ENCODE measurements around the gene GPR148. TPM values are rescaled to one million over a fixed set of nuclear protein-coding genes. Genes with fewer than 3 reads are reported as not detected.

Gene GPR148
- polyA plus RNA-seq, 1 donor from 2014 or later, result not detected

DNA sequence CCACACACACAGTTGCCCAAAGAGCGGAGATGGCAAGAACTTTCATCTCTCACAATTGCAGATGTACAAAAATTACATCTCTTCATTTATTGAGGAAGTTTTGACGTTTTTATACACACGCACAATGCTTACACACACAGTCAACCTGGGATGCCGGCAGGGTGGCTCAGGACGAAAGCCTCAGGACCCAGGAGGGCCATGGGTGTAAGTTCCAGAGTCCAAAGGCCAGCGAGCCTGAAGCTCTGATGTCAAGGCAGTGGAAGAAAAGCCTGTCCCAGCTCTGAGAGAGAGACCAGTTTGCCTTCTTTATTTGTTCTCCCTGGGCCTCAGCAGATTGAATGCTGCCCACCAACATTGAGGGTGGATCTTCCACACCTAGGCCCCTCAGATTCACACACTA is 36.6 kb downstream of the GPR148 start:
- H3K36me3 ChIP-seq (ENCODE audit: insufficient read depth, low read length), result no peaks in the 10 kb centered on the region
- H3K27me3 ChIP-seq (ENCODE audit: insufficient read depth, low read depth, low read length), result no peaks in the 10 kb centered on the region
- no peak overlapping the region for H3K4me3 ChIP-seq (ENCODE audit: low read length)
- no peaks in the 10 kb centered on the region for H3K9me3 ChIP-seq (ENCODE audit: low read length)
- no peaks in the 10 kb centered on the region for H3F3A ChIP-seq (ENCODE audit: insufficient read depth, low read length, poor library complexity, severe bottlenecking)
- no peaks in the 10 kb centered on the region for H3K79me2 ChIP-seq (replicated peaks; ENCODE audit: insufficient read depth, low read length)
- no peak overlapping the region for H3K9ac ChIP-seq (ENCODE audit: low read length)
- H2AFZ ChIP-seq (ENCODE audit: low read depth, low read length), result no peak overlapping the region
- H3K9me2 ChIP-seq (ENCODE audit: insufficient read depth, low read length), result no peaks in the 10 kb centered on the region
- H4K20me1 ChIP-seq (ENCODE audit: insufficient read depth), result no peaks in the 10 kb centered on the region
- H3K4me2 ChIP-seq (ENCODE audit: low read length), result no peak overlapping the region
- TF ChIP-seq EZH2 (IDR thresholded peaks at IDR 0.05; ENCODE audit: borderline replicate concordance, insufficient read depth, low read length, poor library complexity, severe bottlenecking) (no peak), TAF1 (IDR thresholded peaks at IDR 0.05; ENCODE audit: low read depth) (no peak), POLR2AphosphoS5 (IDR thresholded peaks at IDR 0.05) (no peak), RAD21 (conservative IDR thresholded peaks at IDR 0.05) (no peak), EP300 (conservative IDR thresholded peaks at IDR 0.05; ENCODE audit: poor library complexity, severe bottlenecking) (no peak), SMC3 (conservative IDR thresholded peaks at IDR 0.05; ENCODE audit: poor library complexity) (no peak), MXI1 (conservative IDR thresholded peaks at IDR 0.05; ENCODE audit: poor library complexity, severe bottlenecking) (no peak)
- TF ChIP-seq, protein P1, sequence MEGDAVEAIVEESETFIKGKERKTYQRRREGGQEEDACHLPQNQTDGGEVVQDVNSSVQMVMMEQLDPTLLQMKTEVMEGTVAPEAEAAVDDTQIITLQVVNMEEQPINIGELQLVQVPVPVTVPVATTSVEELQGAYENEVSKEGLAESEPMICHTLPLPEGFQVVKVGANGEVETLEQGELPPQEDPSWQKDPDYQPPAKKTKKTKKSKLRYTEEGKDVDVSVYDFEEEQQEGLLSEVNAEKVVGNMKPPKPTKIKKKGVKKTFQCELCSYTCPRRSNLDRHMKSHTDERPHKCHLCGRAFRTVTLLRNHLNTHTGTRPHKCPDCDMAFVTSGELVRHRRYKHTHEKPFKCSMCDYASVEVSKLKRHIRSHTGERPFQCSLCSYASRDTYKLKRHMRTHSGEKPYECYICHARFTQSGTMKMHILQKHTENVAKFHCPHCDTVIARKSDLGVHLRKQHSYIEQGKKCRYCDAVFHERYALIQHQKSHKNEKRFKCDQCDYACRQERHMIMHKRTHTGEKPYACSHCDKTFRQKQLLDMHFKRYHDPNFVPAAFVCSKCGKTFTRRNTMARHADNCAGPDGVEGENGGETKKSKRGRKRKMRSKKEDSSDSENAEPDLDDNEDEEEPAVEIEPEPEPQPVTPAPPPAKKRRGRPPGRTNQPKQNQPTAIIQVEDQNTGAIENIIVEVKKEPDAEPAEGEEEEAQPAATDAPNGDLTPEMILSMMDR (IDR thresholded peaks at IDR 0.05; ENCODE audit: poor library complexity, severe bottlenecking), result no peak
- H3K27ac ChIP-seq (ENCODE audit: low read length), result no peak overlapping the region

DNA sequence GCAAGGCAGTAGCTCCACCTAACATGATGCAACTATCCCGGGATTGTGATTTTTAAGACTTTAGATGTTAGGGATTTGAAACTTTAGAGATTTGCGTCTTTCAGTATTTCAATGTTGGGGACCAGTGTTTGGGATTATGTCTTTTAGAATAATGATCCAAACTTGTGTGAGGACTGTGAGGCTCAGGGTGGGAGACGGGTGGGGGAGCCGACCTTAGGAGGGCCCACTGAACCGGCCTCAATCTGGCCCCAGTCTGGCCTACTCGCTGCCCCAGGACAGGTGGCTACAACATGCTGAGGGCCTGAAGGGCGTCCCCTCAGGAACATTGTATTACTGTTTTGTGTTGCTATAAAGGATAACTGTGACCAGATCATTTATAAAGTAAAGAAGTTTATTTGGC is 37.2 kb downstream of the GPR148 start:
- H3K27ac ChIP-seq (ENCODE audit: low read length), result no peak overlapping the region
- H3K36me3 ChIP-seq (ENCODE audit: insufficient read depth, low read length), result no peaks in the 10 kb centered on the region
- H3K9me3 ChIP-seq (ENCODE audit: low read length), result no peaks in the 10 kb centered on the region
- H3K79me2 ChIP-seq (replicated peaks; ENCODE audit: insufficient read depth, low read length), result no peaks in the 10 kb centered on the region
- no peak overlapping the region for H3K4me2 ChIP-seq (ENCODE audit: low read length)
- no peaks in the 10 kb centered on the region for H3F3A ChIP-seq (ENCODE audit: insufficient read depth, low read length, poor library complexity, severe bottlenecking)
- no peaks in the 10 kb centered on the region for H3K27me3 ChIP-seq (ENCODE audit: insufficient read depth, low read depth, low read length)
- H3K9ac ChIP-seq (ENCODE audit: low read length), result no peak overlapping the region
- H4K20me1 ChIP-seq (ENCODE audit: insufficient read depth), result no peaks in the 10 kb centered on the region
- no peak overlapping the region for H3K4me3 ChIP-seq (ENCODE audit: low read length)
- no peaks in the 10 kb centered on the region for H3K9me2 ChIP-seq (ENCODE audit: insufficient read depth, low read length)
- no peak overlapping the region for H2AFZ ChIP-seq (ENCODE audit: low read depth, low read length)
- TF ChIP-seq SMC3 (conservative IDR thresholded peaks at IDR 0.05; ENCODE audit: poor library complexity), result no peak
- TF ChIP-seq EZH2 (IDR thresholded peaks at IDR 0.05; ENCODE audit: borderline replicate concordance, insufficient read depth, low read length, poor library complexity, severe bottlenecking), result no peak
- TF ChIP-seq EP300 (conservative IDR thresholded peaks at IDR 0.05; ENCODE audit: poor library complexity, severe bottlenecking), result no peak
- TF ChIP-seq TAF1 (IDR thresholded peaks at IDR 0.05; ENCODE audit: low read depth), result no peak
- TF ChIP-seq, protein P1 (IDR thresholded peaks at IDR 0.05; ENCODE audit: poor library complexity, severe bottlenecking), result no peak
- no peak for TF ChIP-seq POLR2AphosphoS5 (IDR thresholded peaks at IDR 0.05)
- TF ChIP-seq, protein P2, sequence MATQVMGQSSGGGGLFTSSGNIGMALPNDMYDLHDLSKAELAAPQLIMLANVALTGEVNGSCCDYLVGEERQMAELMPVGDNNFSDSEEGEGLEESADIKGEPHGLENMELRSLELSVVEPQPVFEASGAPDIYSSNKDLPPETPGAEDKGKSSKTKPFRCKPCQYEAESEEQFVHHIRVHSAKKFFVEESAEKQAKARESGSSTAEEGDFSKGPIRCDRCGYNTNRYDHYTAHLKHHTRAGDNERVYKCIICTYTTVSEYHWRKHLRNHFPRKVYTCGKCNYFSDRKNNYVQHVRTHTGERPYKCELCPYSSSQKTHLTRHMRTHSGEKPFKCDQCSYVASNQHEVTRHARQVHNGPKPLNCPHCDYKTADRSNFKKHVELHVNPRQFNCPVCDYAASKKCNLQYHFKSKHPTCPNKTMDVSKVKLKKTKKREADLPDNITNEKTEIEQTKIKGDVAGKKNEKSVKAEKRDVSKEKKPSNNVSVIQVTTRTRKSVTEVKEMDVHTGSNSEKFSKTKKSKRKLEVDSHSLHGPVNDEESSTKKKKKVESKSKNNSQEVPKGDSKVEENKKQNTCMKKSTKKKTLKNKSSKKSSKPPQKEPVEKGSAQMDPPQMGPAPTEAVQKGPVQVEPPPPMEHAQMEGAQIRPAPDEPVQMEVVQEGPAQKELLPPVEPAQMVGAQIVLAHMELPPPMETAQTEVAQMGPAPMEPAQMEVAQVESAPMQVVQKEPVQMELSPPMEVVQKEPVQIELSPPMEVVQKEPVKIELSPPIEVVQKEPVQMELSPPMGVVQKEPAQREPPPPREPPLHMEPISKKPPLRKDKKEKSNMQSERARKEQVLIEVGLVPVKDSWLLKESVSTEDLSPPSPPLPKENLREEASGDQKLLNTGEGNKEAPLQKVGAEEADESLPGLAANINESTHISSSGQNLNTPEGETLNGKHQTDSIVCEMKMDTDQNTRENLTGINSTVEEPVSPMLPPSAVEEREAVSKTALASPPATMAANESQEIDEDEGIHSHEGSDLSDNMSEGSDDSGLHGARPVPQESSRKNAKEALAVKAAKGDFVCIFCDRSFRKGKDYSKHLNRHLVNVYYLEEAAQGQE (IDR thresholded peaks at IDR 0.05; ENCODE audit: borderline replicate concordance), result no peak
- no peak for TF ChIP-seq RAD21 (conservative IDR thresholded peaks at IDR 0.05)
- TF ChIP-seq MXI1 (conservative IDR thresholded peaks at IDR 0.05; ENCODE audit: poor library complexity, severe bottlenecking), result no peak
